Measurements from ENCODE around the gene CA5B. TPM values are rescaled to one million over a fixed set of nuclear protein-coding genes. Genes with fewer than 3 reads are reported as not detected.
"Not testable (repeated sequence)": the region's sequence is repeated elsewhere in the genome, so short reads cannot be mapped to it uniquely, and the experiment has no call there.

CA5B gene
- total and polyA plus RNA-seq, 8 donors: 1.2 to 102 (median 17.6) TPM; not detected in 1

DNA sequence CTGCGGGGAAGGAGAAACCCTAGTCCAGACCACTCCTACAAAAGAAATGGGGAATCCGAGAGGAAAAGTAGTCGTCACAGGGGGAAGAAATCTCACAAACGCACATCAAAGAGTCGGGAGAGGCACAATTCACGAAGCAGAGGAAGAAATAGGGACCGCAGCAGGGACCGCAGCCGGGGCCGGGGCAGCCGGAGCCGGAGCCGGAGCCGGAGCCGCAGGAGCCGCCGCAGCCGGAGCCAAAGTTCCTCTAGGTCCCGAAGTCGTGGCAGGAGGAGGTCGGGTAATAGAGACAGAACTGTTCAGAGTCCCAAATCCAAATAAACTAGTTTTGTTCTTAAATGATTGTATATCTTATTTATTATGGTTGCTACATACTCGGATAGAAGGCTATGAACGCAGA is 84.9 kb downstream of the CA5B start:
- Histone ChIP-seq H3K27ac (no peak overlapping the region), H3K9me3 (no peaks in the 10 kb centered on the region), H3K36me3 (peaks cover 0 to 78% (median 71%) of the 10 kb centered on the region in 4 donors), H3K4me1 (no peaks in the 10 kb centered on the region), H3K4me3 (no peak overlapping the region), H3K27me3 (no peaks in the 10 kb centered on the region)
- no peak for DNase-seq
- 95 to 97% (median 96%) methylated on average over 23 of the region's 23 CpGs for whole genome bisulfite sequencing, 5 donors
- intact Hi-C loops (cut with DNase I; ENCODE audit: low total_unique reads): no loop called here
- TF ChIP-seq POLR2AphosphoS5 (IDR thresholded peaks at IDR 0.05): no peak
- no peak for TF ChIP-seq POLR2A (IDR thresholded peaks at IDR 0.05)
- TF ChIP-seq, protein P1, sequence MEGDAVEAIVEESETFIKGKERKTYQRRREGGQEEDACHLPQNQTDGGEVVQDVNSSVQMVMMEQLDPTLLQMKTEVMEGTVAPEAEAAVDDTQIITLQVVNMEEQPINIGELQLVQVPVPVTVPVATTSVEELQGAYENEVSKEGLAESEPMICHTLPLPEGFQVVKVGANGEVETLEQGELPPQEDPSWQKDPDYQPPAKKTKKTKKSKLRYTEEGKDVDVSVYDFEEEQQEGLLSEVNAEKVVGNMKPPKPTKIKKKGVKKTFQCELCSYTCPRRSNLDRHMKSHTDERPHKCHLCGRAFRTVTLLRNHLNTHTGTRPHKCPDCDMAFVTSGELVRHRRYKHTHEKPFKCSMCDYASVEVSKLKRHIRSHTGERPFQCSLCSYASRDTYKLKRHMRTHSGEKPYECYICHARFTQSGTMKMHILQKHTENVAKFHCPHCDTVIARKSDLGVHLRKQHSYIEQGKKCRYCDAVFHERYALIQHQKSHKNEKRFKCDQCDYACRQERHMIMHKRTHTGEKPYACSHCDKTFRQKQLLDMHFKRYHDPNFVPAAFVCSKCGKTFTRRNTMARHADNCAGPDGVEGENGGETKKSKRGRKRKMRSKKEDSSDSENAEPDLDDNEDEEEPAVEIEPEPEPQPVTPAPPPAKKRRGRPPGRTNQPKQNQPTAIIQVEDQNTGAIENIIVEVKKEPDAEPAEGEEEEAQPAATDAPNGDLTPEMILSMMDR (IDR thresholded peaks at IDR 0.05): no peak
- TF ChIP-seq EP300 (IDR thresholded peaks at IDR 0.05): no peak

DNA sequence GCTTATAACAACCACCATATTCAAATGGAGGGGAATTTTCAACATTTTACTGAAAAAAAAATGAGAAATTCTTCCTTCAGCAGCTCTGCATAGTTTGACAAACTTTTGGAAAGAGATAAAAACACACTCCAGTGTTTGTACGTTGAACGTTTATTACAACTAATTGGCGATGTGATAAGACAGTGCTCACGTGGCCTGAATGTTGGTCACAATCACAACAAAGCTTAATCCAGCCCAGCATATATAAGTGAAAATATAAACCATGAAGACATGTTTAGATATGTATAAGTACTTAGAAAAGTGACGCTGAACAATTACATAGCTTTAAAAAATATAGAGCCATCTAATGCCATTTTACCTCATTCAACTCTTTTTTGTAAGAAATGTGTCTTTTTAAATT is 87.9 kb downstream of the CA5B start:
- intact Hi-C loops (cut with DNase I; ENCODE audit: low total_unique reads): no loop called here
- Histone ChIP-seq H3K36me3 (peaks cover 0 to 51% (median 43%) of the 10 kb centered on the region in 4 donors), H3K27me3 (no peaks in the 10 kb centered on the region), H3K4me3 (no peak overlapping the region), H3K27ac (no peak overlapping the region), H3K9me3 (no peaks in the 10 kb centered on the region), H3K4me1 (no peaks in the 10 kb centered on the region)
- 44 to 75% (median 57%) methylated on average over 5 of the region's 5 CpGs for WGBS, 5 donors
- no peak for DNase-seq
- TF ChIP-seq POLR2AphosphoS5 (IDR thresholded peaks at IDR 0.05) (no peak), EP300 (IDR thresholded peaks at IDR 0.05) (no peak), POLR2A (IDR thresholded peaks at IDR 0.05) (no peak)
- TF ChIP-seq, protein P1 (IDR thresholded peaks at IDR 0.05): no peak

DNA sequence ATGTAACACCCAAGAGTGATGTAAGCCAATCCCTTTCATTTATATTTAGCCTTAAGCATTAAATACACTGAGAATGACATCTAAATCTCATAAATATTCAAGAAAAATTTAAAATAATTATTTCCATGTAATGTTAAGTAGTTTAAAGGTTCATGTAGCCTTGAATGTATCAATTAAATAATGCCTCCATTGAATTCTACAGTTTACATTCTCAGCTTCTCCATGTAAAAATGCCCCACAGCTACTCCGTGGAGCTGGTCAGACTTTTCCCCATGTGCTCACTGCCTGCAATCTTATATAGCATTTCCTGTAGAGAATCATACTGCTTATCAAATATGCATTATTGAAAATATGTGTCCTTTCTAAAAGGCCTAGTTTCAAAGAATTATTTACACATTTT is 91.1 kb downstream of the CA5B start:
- H3K9me3 ChIP-seq: no peaks in the 10 kb centered on the region
- no peak overlapping the region for H3K27ac ChIP-seq
- TF ChIP-seq, protein P1 (IDR thresholded peaks at IDR 0.05): no peak
- TF ChIP-seq POLR2A (IDR thresholded peaks at IDR 0.05): no peak
- no peak for TF ChIP-seq POLR2AphosphoS5 (IDR thresholded peaks at IDR 0.05)
- TF ChIP-seq EP300 (IDR thresholded peaks at IDR 0.05): no peak
- H3K4me3 ChIP-seq: no peak overlapping the region
- DNase-seq: no peak
- intact Hi-C loops (cut with DNase I; ENCODE audit: low total_unique reads): no loop called here
- WGBS, 5 donors: 73 to 91% (median 87%) methylated on average over 1 of the region's 1 CpG
- no peaks in the 10 kb centered on the region for H3K4me1 ChIP-seq
- H3K36me3 ChIP-seq: peaks cover 0 to 18% (median 11%) of the 10 kb centered on the region in 4 donors
- H3K27me3 ChIP-seq: no peaks in the 10 kb centered on the region

DNA sequence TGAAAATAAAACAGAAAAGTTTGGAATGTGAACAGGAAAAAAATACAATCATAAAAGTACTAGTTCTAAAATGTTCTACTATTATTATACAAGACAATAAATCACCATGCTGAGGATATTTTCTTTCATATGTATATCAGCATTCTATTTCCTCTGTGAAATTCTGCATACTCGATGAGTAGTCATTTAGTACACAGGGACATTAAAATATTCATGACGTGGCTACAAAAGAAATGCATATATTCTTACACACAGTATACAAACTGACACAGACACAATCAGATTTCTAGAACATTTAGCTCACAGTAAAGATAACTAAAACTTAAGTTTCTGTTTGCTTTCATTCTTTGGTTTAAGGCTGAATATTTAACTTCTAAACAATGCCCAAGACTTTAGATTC is 93.3 kb downstream of the CA5B start:
- H3K36me3 ChIP-seq: peaks cover 0 to 14% (median 10%) of the 10 kb centered on the region in 4 donors
- intact Hi-C loops (cut with DNase I; ENCODE audit: low total_unique reads); H3K27me3 ChIP-seq; DNase-seq; H3K9me3 ChIP-seq; H3K4me3 ChIP-seq; H3K4me1 ChIP-seq; H3K27ac ChIP-seq: not testable (repeated sequence)
- WGBS, 5 donors: 68% methylated on average over 2 of the region's 2 CpGs; no CpG with 5 or more reads in 4 of the 5 donors

DNA sequence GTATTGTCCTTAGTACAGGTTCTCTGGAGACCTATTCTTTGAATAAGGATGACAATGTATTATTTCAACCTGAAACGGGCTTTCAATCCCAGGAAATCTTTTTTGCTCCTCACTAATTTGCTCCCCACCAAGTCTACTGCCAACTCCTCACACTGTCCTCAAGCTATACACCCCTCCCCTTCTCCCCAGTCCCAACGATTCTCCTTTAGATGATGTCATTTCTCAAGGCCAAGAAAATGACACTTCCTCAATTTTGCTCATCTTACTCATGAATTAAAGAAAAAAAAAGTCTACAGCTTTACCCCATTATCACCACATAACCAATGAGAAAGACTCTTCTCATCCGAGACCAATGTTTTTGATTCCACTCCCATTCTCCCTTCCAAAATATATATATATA is 96.0 kb downstream of the CA5B start:
- no peak for DNase-seq
- 69 to 85% (median 79%) methylated on average over 3 of the region's 3 CpGs for WGBS, 5 donors
- no peak overlapping the region for H3K27ac ChIP-seq
- H3K36me3 ChIP-seq: no peaks in the 10 kb centered on the region
- no peaks in the 10 kb centered on the region for H3K4me1 ChIP-seq
- TF ChIP-seq EP300 (IDR thresholded peaks at IDR 0.05) (no peak), POLR2AphosphoS5 (IDR thresholded peaks at IDR 0.05) (no peak), POLR2A (IDR thresholded peaks at IDR 0.05) (no peak)
- TF ChIP-seq, protein P1 (IDR thresholded peaks at IDR 0.05): no peak
- no peaks in the 10 kb centered on the region for H3K27me3 ChIP-seq
- H3K4me3 ChIP-seq: no peak overlapping the region
- H3K9me3 ChIP-seq: no peaks in the 10 kb centered on the region
- intact Hi-C loops (cut with DNase I; ENCODE audit: low total_unique reads): no loop called here
